Stimulated activated CD8-positive, alpha-beta memory T cell treated with anti-CD3 and anti-CD28 coated beads, Interleukin-4, amount 100 ng/mL, for 48 hours (primary cell): Measurements from ENCODE around the gene IFIH1.

Experiments
- DNase-seq: peaks from one replicate; pipeline ENCODE4 v3.0.0-alpha.2; 2020

IFIH1 gene

GRCh38 chr2:162308747-162309503 is 9.6 kb downstream of the IFIH1 start:
- DNase-seq: no peak

DNA sequence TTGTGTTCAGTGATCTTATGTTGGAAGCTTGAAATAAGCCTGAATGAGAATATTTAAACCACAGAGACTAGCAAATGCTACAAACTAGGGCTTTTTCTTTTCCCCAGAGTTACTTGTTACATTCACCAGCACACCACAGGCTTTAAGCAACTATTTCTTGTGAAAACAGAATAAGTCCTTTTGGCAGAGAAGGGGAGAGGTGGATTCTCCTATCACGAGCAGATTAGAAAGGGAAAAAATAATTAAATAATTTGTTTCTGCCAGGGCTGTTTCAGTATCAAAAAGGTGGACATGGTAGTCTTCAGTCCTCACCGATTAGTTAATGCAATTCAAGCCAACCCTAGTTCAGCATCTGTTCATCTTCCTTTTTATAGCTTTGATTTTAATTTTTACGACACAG is 12.6 kb downstream of the IFIH1 start:
- no peak for DNase-seq

DNA sequence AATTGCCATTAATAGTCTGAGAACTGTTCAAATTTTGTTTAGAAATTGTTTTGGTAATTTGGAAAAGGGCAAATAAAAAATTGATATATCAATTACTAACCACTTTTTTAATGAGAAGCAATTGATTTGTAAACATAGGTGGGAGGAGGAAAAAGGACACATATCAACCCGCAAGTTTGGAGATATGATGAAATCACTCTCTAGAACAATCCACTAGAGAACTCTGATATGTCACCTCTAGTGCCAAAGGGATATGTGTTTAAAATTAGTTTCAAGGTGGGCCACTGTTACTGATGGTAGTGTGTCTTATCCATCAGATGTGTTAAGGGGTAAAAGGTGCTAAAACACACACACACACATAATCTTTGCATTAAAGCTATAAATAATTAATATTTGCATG is 16.6 kb downstream of the IFIH1 start:
- DNase-seq: no peak

- DNase-seq: peak; percentile 65
Measured at GRCh38 chr2:162301151-162301804, 17.2 kb downstream of the IFIH1 start.

DNA sequence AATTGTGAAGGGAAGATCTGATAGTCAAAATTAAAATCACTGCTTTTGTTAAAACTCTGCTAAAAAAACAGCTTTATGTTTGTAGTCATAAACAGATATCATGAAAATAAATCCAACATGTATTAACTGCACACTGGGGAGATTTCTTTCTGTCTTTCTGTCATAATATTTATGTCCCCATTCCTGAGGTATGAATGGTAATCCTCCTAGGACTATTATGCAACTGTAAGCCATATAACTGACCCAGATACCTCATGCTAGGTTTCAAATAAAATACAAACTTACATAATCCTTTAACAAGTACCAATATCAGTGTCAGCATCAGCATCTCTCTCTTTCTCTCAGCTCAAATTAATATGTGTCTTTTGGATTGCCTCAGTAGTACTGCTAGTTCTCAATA is 18.2 kb downstream of the IFIH1 start:
- no peak for DNase-seq

- no peak for DNase-seq
Measured at GRCh38 chr2:162298669-162299335, 19.7 kb downstream of the IFIH1 start.

DNA sequence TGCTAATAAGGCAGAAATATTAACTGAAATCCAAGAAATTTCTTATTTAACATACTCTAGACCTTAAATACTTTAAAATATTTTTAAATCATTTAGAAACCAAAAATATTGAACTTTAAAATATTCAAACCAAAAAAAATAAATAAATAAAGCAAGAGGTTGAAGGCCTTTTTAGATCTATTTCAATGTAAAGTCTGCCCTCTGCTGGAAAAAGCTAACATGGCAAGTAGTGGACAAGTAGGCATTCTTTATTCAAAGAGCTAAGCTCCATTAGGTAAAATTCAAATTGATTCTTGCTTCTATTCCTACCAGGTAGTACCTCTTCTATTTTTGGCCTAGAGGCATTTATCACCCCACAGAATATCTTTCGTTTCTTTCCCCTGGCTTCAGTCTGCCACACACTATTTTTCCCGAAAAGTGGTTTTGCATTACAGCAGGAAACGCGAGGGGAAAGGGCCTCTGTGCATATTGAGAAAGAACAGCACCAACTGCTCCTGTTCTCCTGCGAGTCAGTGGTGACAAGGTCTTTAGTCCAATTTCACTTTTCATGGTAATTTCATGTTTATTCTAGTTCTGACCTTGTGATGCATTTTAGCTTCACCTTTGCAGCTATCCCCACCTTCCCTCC is 20.4 kb downstream of the IFIH1 start:
- DNase-seq: peak; percentile 61

DNA sequence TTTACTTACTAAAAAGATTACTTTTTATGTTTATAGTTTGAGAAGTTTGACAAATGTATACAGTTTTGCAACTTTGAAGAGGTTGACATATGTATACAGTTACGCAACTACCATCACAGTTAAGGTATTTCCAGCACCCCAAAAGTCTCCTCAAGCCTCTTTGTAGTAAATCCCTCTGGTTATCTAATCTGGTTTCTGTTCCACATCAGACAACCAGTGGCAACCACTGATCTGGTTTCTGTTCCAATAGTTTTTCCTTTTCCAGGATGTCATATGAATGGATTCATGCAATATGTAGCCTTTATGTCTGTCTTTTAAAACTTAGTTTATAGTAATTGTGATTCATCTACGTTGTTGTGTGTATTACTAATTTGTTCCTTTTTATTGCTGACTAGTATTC is 23.5 kb downstream of the IFIH1 start:
- DNase-seq: no peak

- DNase-seq: no peak
Measured at GRCh38 chr2:162293122-162293786, 25.2 kb downstream of the IFIH1 start.

- DNase-seq: no peak
Measured at GRCh38 chr2:162291748-162292147, 26.7 kb downstream of the IFIH1 start.

DNA sequence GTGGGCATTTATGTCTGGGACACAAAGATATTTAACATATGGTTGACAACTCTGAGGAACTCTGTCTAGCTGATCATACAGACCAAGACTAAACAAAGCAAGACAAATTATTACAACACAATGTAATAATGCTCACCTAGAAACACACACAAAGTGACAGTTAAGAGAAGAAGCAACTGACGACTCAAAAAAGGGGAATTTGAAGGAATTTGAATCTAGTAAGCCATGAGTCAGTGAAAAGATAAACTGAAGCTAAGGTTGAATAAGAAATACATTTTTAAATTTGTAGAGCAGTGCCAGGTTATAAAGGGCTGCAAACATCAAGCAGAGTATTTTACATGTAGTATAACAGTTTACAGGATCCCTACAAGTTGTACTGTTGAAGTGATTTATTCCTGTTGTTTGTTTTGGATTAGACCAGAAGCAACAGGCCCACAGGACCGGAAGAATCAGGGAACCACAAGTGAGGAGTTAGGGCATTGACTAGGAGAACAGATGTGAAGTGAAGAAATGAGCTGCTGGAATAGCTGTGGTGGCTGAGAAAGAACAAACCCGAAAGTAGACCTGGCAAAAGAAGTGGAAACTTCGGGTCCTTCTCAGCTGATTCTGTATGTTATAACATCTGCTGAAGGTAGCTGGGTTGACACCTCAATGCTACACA is 35.6 kb downstream of the IFIH1 start:
- DNase-seq: no peak

DNA sequence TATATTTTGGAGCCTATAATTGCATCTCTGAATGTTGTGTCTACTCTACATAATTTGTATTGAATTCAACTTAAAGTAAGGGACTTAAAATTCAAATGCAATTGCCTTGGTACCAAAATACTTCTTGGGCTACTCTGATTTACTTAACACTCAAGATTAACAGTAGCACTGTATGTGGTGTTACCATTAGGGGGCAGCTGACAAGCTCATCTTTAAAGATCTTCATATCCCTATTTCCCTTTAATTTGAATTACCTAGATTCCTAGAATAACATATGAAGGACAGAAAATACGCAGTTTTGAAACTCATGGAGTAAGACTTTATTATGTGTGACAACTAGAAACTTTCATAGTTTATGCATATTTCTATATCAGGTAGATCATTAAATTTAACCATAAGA is 37.8 kb downstream of the IFIH1 start:
- DNase-seq: no peak

GRCh38 chr2:162277381-162277780 is 41.1 kb downstream of the IFIH1 start:
- no peak for DNase-seq

- DNase-seq: no peak
Measured at GRCh38 chr2:162267996-162268395, 50.5 kb downstream of the IFIH1 start.

GRCh38 chr2:162267496-162267895 is 51.0 kb downstream of the IFIH1 start:
- DNase-seq: no peak

DNA sequence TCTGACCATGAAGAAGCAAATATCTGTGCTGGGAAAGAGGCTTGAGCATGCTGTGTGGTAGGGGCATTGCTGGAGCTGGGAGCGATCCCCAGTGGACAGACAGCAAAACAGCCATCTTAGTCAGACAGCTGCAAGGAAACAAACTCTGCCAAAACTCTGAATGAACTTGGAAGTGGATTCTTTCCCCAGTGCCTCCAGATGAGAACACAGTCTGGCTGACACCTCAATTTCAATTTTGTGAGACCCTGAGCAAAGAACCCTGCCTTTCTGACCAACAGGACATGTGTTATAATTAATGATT is 52.1 kb downstream of the IFIH1 start:
- DNase-seq: no peak

DNA sequence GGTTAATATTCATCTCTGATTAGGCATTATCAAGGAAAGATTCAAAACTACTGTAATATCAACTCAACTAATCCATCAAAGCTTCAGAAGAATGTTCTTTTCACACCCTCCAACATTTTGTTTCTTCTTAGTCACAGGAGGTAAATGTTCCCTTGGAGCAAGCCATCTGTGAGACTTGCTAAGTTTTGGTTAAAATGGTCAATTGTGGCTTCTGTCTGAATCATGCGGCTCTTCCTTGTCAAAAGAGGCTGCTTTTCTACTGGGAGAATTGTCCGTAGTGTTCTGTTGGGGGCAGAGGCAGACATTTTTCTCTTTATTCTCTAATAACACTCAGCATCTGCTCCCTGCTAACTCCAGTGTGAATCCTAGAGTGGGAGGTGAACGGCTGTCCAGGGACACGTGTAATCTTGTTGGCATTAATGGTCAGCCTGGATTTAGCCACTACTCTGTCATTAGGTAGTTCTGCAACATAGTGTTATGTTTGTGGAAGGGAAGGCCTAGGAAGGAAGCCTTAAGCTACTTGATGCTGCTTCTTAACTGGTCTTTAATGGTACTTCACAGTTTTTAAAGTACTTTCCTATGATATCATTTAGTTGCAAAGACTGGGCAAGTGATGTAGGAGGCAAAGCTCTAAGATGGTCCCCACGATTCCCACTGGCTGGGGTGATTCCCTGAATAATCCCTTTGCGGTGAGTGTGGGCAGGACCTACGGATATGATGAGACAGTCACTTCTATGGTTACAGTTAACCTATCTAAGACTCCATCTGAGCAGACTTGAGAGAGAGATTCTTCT is 52.6 kb downstream of the IFIH1 start:
- DNase-seq: no peak

DNA sequence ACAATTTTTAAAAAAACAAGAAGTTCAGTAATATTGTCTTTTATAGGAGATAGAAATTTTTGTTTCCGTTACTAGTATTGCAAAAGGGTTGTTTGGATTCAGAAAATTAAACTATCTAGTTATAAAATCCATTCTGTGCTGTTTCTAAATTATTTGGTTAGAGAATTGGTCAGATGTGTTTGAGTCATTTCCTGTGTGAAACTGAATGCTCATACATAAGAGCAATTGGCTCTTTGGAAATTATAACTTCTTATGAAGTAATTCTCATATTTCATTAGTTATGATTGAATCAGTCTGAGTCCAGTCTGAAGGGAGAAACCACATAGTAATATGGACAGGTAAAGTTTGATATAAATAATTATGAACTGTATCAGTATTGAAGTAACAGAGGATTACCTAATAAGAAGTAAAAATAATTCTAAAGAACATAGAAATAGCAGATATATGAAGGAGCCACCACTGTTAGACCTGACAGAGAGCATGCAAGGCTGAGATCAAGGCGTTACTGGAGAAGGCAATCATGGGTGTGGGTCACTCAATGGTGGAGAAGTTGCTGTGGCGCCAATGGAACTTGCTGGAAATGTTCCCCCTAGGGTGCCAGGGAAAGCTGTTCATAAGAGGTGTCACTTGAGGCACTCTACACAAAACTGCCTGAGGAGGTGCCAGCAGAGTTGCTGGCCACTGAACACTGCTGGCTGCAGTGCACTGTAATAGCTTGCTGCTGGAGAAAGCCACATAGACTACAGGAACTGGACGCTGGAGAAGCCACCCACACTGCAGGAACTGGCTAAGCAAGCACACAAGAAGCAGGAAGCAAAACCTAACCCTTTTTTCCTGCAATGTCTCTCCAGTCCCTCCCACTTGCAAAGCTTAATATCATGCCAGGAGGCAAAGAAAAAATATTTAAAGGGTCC is 57.2 kb downstream of the IFIH1 start:
- no peak for DNase-seq

GRCh38 chr2:162258686-162259085 is 59.8 kb downstream of the IFIH1 start:
- DNase-seq: no peak

DNA sequence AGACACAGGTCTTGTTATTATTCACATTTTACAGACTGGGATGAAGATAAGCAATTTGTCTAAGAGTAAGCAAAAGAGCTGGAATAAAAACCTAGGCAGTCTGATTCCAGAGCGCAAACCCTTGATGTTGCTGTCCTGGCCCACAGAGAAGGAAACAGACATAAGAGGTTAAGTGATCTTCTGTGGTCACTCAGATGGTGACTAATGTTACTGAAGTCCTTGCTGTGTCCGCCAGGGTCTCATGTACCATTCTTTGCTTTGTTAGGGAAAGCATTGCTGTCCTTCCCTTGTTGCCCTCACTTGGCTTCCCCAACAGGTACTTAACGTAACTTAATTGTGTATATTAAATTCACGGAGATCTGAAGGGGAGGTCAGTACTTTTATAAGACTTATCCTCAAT is 60.3 kb downstream of the IFIH1 start:
- no peak for DNase-seq

DNA sequence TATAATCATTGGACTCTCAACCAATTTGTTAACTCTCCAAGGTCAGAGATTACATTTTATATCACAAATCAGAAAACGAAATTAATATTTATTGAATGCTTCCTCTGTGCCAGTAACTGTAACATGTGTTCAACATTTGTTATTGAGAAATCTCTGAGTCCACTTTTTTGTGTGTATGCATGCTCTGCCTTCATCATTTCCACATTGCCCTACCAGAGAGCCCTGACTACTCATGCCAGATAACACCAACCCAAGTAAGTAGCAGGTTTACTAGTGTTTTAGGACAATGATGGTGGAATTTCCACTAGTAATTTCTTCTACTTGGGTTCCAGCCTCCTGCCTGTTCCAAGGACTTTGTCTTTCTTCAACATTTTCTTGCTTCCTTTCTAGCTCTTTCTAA is 61.1 kb downstream of the IFIH1 start:
- no peak for DNase-seq
